Mucosa of descending colon (tissue), 3 donors: Measurements from ENCODE around the gene ZEB2. TPM values are rescaled to one million over a fixed set of nuclear protein-coding genes. Genes with fewer than 3 reads are reported as not detected.

Source experiments
- ATAC-seq: fragments of 200-7000 bp; cut with Tn5 transposase; one replicate; pipeline ENCODE4 v1.9.1; 2020; ENCODE audit warnings: mild to moderate bottlenecking, moderate library complexity
- DNase-seq, 3 donors: peaks; one replicate each; pipeline ENCODE4 v3.0.0-alpha.2; 2020
- H3K36me3 ChIP-seq: fragments of 200-600 bp; one replicate; pipeline ENCODE4 v1.8.0; 2021; ENCODE audit warnings: low read depth, mild to moderate bottlenecking
- H3K4me1 ChIP-seq: fragments of 200-600 bp; one replicate; pipeline ENCODE4 v1.8.0; 2021; ENCODE audit warnings: low read depth, mild to moderate bottlenecking
- H3K4me3 ChIP-seq: fragments of 200-600 bp; one replicate; pipeline ENCODE4 v1.8.0; 2021; ENCODE audit warnings: mild to moderate bottlenecking
- H3K9me3 ChIP-seq: fragments of 200-600 bp; one replicate; pipeline ENCODE4 v1.8.0; 2021; ENCODE audit warnings: mild to moderate bottlenecking
- CTCF ChIP-seq: fragments of 200-600 bp; IDR thresholded peaks from one replicate; pipeline ENCODE4 v1.8.0; 2022; ENCODE audit warnings: antibody characterized with exemption, mild to moderate bottlenecking
- intact Hi-C, 2 donors: fragments of 100-400 bp; cut with DNase I in 1 of 2; cut with micrococcal nuclease in 1 of 2; formaldehyde crosslinking; loops; one replicate each; pipeline versions ENCODE4 v1.11.0 to v1.11.1; 2022; cut with DNase I, micrococcal nuclease
- total RNA-seq, 3 donors: library from RNA; stranded (reverse); fragmentation: NEBNext Ultra II Directional in 2 of 3; extraction: Animal tissue kit (Norgen Biotek cat#: 25700) in 2 of 3; gene quantifications; one replicate each; pipeline versions ENCODE4 v1.2.1 to v1.2.4, GENCODE V29; 2021 to 2023
- donor health status: DM: no; HTN: no; CAD: no; lungs with moderate emphysema.
- donor health status: DM: no; HTN: no; CAD: no.
- donor health status: DM: no; HTN: yes; CAD: no.

The ZEB2 gene
- total RNA-seq, 3 donors from 2014 or later: 19.0 to 80.1 (median 48.6) TPM

GRCh38 chr2:144559242-144559641 is 39.3 kb upstream of the ZEB2 start:
- no peak for ATAC-seq
- Histone ChIP-seq H3K9me3 (no peaks in the 10 kb centered on the region), H3K36me3 (no peaks in the 10 kb centered on the region), H3K4me3 (no peak overlapping the region), H3K4me1 (no peaks in the 10 kb centered on the region)
- intact Hi-C loops: no loop called here
- TF ChIP-seq CTCF: no peak
- DNase-seq: no peak

GRCh38 chr2:144554492-144555210 is 34.7 kb upstream of the ZEB2 start:
- intact Hi-C loops: no loop called here

GRCh38 chr2:144553379-144553778 is 33.5 kb upstream of the ZEB2 start:
- TF ChIP-seq CTCF: no peak
- no peak for DNase-seq
- intact Hi-C loops: no loop called here
- Histone ChIP-seq H3K4me3 (no peak overlapping the region), H3K9me3 (no peaks in the 10 kb centered on the region), H3K36me3 (no peaks in the 10 kb centered on the region), H3K4me1 (no peaks in the 10 kb centered on the region)
- no peak for ATAC-seq

More at GRCh38 chr2:144554492-144555210, 34.7 kb upstream of the ZEB2 start:
- H3K4me3 ChIP-seq: no peak overlapping the region
- H3K9me3 ChIP-seq: no peaks in the 10 kb centered on the region
- no peaks in the 10 kb centered on the region for H3K4me1 ChIP-seq
- TF ChIP-seq CTCF: no peak
- no peaks in the 10 kb centered on the region for H3K36me3 ChIP-seq
- DNase-seq (no peak), ATAC-seq (no peak)

- ATAC-seq (no peak), DNase-seq (no peak)
Measured at GRCh38 chr2:144552821-144553220, 32.9 kb upstream of the ZEB2 start.

GRCh38 chr2:144550911-144551310 is 31.0 kb upstream of the ZEB2 start:
- Histone ChIP-seq H3K36me3 (no peaks in the 10 kb centered on the region), H3K9me3 (no peaks in the 10 kb centered on the region), H3K4me1 (no peaks in the 10 kb centered on the region), H3K4me3 (no peak overlapping the region)
- TF ChIP-seq CTCF: no peak
- DNase-seq: no peak
- intact Hi-C loops: no loop called here
- ATAC-seq: no peak

More at GRCh38 chr2:144552821-144553220, 32.9 kb upstream of the ZEB2 start:
- Histone ChIP-seq H3K36me3 (no peaks in the 10 kb centered on the region), H3K4me1 (no peaks in the 10 kb centered on the region), H3K9me3 (no peaks in the 10 kb centered on the region), H3K4me3 (no peak overlapping the region)
- intact Hi-C loops: no loop called here
- no peak for TF ChIP-seq CTCF
